Neural progenitor cell (in vitro differentiated cells): ENCODE measurements around the gene RUVBL1.

Experiments used
- CTCF ChIP-seq: fragments of 200-600 bp; sonication (generic); IDR thresholded peaks from 2 replicates; pipeline ENCODE4 v1.5.1; 2017; ENCODE audit warnings: antibody characterized with exemption, mild to moderate bottlenecking
- EZH2 ChIP-seq: fragments of 200-600 bp; sonication (generic); IDR thresholded peaks from 2 replicates; pipeline ENCODE4 v1.6.1; 2017; ENCODE audit warnings: antibody characterized with exemption, mild to moderate bottlenecking, moderate library complexity
- EZH2phosphoT487 ChIP-seq: fragments of 200-600 bp; sonication (generic); IDR thresholded peaks from 2 replicates; pipeline ENCODE4 v1.6.1; 2017; ENCODE audit warnings: antibody characterized with exemption

GRCh38 chr3:128100161-128100560 lies 23.5 kb downstream of the RUVBL1 start:
- TF ChIP-seq EZH2: no peak
- TF ChIP-seq CTCF: no peak
- no peak for TF ChIP-seq EZH2phosphoT487
